NCI-H345 treated with DMSO at 0.1 percent for 48 hours (cell line): ENCODE results near the gene LTBP1.
A peak's percentile ranks its signal among the peaks of the same experiment; 100 is the strongest.
"Not testable (repeated sequence)": the region's sequence is repeated elsewhere in the genome, so short reads cannot be mapped to it uniquely, and the experiment has no call there.

Experiments
- DNase-seq: peaks from one replicate; lab custom pipeline; 2025; ENCODE audit not compliant: unreplicated experiment; lab: John Stamatoyannopoulos, UW

Gene LTBP1

GRCh38 chr2:32960238-32960637 lies 13.5 kb downstream of the LTBP1 start:
- DNase-seq: no peak

- DNase-seq: no peak
Measured at GRCh38 chr2:32960647-32961403, 14.1 kb downstream of the LTBP1 start.

- DNase-seq: no peak
Measured at GRCh38 chr2:32962690-32963089, 15.9 kb downstream of the LTBP1 start.

GRCh38 chr2:32963941-32964340 lies 17.2 kb downstream of the LTBP1 start:
- no peak for DNase-seq

DNA sequence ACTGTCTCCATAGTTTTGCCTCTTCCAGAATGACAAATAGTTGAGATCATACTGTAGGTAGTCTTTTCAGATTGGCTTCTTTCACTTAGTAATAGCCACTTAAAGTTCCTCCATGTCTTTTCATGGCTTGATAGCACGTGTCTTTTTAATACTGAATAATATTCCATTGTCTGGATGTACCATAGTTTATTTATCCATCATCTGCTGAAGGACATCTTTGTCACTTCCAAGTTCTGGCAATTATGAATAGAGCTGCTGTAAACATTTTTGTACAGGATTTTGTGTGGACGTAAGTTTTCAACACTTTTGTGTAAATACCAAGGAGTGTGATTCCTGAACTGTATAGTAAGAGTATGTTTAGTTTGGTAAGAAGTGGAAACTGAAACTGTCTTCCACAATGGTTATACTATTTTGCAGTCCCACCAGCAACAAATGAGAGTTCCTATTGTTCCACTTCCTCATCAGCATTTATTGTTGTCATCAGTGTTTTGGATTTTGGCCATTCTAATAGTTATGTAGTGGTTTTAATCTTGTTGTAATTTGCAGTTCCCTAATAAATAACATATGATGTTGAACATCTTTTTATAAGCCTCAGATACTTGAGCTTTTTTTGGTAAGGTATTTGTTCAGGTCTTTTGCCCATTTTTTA lies 18.9 kb downstream of the LTBP1 start:
- DNase-seq: no peak

DNA sequence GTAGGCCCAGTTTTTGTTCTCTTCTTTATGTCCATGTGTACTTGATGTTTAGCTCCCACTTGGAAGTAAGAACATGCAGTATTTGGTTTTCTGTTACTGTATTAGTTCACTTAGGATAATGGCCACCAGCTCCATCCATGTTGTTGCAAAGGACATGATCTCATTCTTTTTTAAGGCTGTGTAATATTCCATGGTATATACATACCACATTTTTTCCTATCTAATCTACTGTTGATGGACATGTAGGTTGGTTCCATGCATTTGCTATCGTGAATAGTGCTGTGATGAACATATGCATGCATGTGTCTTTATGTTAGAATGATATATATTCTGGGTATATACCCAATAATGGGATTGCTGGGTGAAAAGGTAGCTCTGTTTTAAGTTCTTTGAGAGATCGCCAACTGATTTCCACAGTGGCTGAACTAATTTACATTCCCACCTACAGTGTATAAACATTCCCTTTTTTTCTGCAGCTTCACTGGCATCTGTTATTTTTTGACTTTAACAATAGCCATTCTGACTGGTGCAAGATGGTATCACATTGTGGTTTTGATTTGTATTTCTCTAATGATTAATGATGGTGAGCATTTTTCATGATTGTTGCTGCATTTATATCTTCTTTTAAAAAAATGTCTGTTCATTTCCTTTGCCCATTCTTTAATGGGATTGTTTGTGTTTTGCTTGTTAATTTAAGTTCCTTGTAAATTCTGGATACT lies 22.9 kb downstream of the LTBP1 start:
- no peak for DNase-seq

DNA sequence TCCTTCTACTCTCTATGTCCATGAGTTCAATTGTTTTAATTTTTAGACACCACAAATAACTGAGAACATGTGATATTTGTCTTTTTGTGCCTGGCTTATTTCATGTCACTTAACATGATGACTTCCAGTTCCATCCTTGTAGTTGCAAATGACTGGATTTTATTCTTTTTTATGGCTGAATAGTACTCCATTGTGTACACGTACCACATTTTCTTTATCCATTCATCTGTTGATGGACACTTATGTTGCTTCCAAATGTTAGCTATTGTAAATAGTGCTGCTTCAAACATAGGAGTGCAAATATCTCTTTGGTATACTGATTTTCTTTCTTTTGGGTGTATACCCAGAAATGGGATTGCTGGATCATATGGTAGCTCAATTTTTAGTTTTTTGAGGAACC lies 27.0 kb downstream of the LTBP1 start:
- DNase-seq: not testable (repeated sequence)

DNA sequence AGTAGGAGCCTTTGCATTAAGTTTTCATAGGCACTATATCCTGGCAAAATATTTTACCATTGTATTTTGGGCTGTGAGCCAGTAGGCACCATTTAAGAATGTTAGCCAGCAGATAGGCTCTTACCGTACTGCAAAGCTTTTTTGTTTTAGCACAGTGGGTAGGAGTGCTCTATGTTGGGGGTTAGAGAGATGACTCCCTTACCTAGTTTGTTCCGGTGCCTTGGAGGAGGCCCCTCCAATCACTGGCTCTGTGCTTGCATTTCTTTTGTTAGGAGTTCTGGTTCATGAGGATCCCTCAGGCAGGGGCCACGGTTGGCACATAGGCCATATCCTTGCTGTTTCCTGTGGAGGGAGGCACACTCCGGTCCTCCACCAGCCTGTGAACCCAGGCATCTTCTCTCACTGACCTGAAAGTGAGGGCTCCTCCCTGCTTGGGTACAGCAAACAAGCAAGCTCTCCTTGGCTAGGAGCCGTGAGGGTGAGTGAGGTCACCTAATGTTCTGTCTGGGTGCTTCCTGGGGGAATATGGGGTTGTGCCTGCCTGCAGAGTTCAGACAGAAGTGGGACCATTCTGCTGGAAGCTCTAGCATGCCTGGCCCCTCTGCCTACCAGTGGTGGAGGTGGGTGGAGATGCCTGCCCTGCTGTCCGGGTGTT lies 29.8 kb downstream of the LTBP1 start:
- no peak for DNase-seq

DNA sequence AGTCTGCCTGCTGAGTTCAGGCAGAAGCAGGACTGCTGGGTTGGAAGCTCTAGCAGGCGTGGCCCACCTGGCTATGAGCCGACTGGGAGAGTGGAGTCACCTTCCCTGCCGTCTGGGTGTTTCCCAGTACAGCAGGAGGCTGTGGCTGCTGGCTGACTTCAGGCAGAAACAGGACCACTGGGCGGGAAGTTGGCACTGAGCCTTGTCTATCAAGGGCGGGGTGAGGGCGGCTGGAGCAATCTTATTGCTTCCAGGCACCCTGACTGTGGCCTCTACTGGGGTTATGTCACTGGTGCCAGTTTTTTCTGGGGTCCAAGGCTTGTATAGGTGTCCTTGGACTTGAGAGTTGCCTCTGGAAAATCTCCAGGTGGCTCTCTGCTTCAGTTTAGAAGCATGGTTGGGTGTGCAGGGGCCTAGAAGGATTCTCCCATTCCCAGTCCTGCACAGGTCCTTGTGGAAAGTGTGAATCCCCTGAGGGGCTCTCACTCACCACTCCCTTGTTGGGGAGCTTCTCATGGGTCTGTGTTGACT lies 30.5 kb downstream of the LTBP1 start:
- peak; percentile 42 for DNase-seq

GRCh38 chr2:32981612-32982011 lies 34.9 kb downstream of the LTBP1 start:
- DNase-seq: no peak

- DNase-seq: not testable (repeated sequence)
Measured at GRCh38 chr2:32983193-32983924, 36.6 kb downstream of the LTBP1 start.

DNA sequence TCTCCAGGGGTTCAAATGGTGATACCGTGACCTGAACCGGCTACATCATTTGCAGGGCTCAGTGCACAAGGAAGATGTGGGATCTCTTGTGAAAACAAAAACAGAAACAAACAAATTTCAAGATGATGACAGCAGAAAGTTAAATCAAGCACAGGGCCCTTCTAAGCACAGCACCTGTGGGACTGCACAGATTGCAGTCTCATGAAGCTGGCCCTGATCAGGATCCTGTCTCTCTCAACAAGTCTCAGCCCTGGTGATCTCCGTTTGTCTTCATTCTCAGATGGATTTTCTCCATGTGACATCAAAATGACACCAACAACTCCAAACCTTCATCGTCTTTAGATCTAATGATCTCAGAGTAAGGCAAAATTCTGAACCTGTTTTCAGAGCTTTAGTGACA lies 39.7 kb downstream of the LTBP1 start:
- DNase-seq: no peak

DNA sequence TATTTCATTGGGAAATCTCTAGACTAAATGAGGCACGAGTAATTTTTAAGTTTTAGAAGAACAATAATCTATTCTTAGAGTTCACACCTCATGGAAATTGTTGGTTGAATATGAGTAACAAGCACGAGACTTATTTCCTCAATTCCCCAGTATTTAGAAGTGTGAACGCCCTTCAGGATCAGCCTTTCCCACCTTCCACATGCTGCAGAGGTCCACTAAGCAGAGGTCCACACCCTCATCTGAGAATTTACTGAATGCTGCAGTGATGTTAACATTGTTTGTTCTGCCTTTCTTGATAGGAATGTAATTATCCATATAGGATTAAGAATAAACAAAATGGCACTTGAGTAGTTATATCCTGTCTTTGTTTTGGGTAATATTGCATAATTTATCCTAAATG lies 41.8 kb downstream of the LTBP1 start:
- DNase-seq: no peak

DNA sequence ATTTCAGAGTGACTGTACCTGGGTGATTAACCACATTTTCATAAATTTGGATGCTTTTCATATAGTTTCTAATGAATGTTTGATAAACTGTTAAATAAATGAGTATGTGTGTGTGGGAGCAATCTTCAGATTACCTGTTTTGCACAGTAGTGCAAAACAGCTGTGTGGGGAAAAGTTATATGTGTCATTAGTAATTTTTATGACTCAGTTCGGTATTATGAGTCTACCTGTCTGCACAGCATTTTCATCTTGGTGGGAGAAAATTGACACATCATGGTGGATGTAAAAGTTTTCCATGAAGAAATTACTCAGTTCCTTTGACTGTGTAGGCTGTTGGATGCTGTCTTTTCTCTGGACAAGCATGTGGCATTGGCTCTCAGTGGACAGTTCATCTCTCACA lies 43.8 kb downstream of the LTBP1 start:
- DNase-seq: no peak

DNA sequence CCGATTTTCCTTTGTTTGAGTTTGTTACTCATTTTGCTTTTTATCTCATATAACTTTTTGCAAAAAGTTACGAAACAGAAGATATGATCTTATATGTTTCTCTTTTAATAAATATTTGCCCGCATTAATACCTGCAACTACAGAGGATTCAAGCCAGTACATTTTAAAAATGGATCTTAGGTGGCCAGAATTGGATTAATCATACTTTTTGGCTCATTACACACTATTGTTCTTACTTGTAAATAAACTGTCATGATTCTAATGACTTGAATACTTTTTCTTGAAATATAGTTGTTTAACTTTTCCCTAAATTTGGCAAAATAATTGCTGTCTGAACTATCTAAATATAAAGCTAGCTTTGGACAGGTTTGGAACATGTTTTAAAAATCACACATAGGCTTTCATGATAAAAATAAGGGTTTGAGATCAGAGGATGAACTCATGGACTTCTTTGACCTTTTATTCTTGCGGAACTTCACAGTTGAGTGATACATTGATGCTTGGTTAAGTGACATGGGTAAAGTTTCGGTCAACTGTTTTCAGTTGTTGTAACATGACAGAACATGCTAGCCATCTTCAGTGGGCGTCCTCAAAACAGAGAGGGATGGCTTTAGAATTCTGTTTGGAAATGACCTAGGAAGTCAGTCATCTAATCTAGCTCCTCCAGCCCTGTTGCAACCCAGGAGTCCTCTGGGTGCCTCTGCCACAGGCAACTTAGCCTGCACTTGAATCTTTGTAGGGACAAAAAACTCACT lies 44.5 kb downstream of the LTBP1 start:
- no peak for DNase-seq

DNA sequence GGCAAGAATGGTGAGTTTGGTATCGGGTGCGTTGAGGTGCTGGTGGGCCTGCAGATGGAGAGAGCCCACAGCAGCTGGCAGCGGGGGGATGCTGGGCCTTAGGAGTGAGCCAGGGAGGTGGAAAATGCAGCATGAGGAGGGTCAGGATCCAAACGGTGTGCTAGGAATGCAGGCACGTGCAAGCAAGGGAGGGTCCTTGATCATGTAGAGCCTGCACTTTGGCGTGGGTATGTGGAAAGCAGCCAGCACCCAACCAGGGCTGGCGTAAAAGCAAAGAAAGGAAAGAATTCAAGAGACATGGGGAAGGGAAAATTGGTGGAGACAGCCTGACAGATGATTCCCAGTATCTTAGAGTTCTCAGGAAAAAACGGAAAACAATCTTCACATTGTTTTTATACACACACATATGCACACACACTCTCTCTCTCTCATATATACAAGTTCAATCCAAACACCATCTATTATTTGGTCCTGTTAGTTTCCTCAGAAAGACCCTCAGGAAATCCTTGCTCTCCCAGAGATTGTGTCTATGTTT lies 46.3 kb downstream of the LTBP1 start:
- no peak for DNase-seq

- no peak for DNase-seq
Measured at GRCh38 chr2:32997705-32998104, 51.0 kb downstream of the LTBP1 start.

- no peak for DNase-seq
Measured at GRCh38 chr2:33000986-33001385, 54.2 kb downstream of the LTBP1 start.

DNA sequence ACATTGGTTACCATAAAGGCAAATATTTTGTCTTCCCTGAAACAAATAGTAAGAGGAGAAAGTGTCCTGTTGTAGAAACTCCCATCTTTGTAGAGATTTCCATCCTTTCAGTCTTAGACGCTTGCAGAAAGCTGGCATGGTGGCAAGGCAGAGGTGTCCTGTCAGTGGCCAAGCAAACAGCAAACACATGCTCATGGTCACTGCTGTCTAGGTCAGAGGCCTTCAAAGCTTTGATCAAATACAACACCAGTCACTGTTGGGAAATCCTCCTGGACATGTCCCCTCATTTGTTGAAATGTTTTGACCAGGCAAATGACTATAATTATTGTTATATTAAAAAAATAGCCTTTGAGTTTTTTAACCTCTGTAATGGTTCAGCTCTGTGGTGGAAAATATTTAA lies 55.1 kb downstream of the LTBP1 start:
- DNase-seq: no peak

- DNase-seq: no peak
Measured at GRCh38 chr2:33002863-33003262, 56.1 kb downstream of the LTBP1 start.
